Measurements from ENCODE around the gene MYO18B.

The MYO18B gene

DNA sequence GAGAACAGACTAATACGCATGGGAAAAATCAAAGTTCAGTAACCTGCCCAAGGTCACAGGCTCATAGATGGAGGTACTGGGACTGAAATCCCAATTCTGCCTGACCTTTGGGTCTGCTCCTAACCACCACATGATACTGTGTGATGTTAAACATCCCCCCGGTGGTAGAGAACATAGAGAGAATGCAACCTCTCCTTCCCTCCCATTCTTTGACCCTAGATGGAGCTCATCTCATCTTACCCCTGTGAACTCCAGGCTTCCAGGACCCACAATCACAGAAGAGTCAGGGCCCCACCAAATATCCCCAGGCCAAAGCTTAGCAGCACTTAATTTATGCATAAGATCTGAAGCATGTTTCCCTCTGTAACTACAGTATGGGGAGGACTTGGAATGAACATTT is 198.5 kb downstream of the MYO18B start:
- Mint-ChIP-seq H3K27me3 (peaks cover 14% of the 10 kb centered on the region), H3K4me1 (ENCODE audit: low read depth) (no peaks in the 10 kb centered on the region), H3K9me3 (peaks cover 4% of the 10 kb centered on the region), H3K36me3 (ENCODE audit: low read depth) (no peaks in the 10 kb centered on the region), H3K4me3 (no peak overlapping the region), H3K27ac (no peak overlapping the region)

DNA sequence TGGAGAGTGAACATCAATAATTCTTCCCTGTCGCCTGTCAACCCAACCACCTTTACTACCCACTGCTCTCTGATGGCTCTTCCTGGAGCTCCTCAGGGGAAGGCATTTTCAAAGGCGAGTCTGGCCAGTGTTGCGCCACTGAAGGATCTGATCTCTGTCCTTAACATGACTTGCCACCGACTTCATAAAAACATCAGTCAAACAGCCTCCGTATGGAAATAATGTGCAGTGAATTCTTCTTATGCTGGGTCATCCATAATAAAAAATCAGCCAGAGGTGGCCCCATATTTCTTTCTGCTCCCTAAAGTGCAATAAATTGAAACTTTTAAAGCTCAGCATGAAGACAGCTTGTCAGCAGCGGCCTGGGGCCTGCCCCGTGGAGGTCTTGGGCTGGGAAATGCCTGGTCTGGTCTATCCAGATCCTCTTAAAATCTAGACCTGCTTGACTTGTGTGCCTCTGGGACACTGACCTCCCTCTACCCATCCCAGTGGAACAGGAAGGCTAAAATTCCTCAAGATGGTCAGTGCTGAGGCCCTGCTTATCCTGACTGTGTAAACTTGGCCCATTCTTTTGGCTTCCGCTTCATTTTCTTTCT is 199.5 kb downstream of the MYO18B start:
- Mint-ChIP-seq H3K27me3 (peaks cover 10% of the 10 kb centered on the region), H3K36me3 (ENCODE audit: low read depth) (no peaks in the 10 kb centered on the region), H3K9me3 (no peaks in the 10 kb centered on the region), H3K27ac (no peak overlapping the region), H3K4me3 (no peak overlapping the region), H3K4me1 (ENCODE audit: low read depth) (no peaks in the 10 kb centered on the region)

DNA sequence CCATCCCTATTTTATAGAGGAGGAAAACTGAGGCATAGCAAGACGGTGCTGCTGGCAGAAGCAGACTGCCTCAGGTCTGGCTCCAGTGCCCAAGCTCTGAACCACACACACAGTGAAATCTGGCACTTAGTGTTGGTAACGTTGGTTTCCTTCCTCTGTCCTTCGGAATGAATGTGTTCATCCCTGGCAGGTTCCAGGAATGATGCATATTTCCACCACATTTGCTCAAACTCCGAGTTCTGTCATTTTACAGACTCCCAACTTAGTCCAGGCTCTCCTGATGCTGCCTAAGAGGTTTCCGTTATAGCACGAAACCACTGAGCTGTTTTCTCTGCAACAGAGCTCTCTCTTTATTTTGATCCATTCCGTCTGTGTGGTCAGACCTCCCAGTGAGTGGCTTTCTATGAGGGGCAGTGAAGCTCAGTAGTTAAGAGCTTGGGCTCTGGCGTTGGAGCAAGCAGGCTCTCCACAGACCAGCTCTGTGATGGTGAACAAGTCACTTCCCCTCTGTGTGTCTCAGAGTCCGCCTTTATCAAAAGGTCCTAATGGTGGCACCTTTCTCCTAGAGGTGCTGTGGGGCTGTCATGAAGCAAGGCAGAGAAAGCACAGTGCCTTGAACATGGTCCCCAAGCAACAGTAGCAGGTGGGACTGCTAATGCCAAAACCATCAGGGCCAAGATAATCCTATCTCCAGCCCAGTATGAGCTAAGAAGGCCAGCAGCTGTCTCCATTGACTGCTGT is 200.3 kb downstream of the MYO18B start:
- H3K27me3 Mint-ChIP-seq, result peaks cover 10% of the 10 kb centered on the region
- H3K4me3 Mint-ChIP-seq, result no peak overlapping the region
- no peak overlapping the region for H3K27ac Mint-ChIP-seq
- H3K9me3 Mint-ChIP-seq, result no peaks in the 10 kb centered on the region
- H3K36me3 Mint-ChIP-seq (ENCODE audit: low read depth), result no peaks in the 10 kb centered on the region
- no peaks in the 10 kb centered on the region for H3K4me1 Mint-ChIP-seq (ENCODE audit: low read depth)

DNA sequence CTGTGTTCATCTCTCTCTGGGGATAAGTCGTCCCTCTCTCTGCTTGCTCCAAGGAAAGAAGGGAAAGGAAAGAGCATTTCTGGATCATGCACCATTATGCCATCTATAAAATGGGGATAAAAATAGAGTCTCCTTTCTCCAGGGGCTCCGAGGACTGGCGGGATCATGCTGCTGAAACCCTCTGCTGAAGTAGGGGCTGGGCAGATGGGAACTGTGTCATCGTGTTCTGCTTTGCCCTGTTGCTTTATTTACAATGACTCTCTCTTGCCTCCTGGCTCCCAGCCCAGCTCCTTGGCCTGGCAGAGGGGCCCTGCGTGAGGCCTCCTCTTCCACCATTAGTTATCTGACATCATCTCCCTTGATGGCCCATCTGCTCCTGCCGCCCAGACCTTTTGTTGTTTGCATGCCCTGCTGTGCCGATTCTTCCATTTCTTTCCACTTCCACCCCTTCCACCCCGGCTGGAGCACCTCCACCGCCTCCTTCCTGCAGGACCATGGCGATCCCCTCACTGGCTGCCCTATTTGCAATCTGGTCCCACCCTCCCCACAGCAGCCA is 200.9 kb downstream of the MYO18B start:
- H3K36me3 Mint-ChIP-seq (ENCODE audit: low read depth), result no peaks in the 10 kb centered on the region
- H3K27ac Mint-ChIP-seq, result no peak overlapping the region
- no peaks in the 10 kb centered on the region for H3K4me1 Mint-ChIP-seq (ENCODE audit: low read depth)
- H3K9me3 Mint-ChIP-seq, result no peaks in the 10 kb centered on the region
- no peak overlapping the region for H3K4me3 Mint-ChIP-seq
- H3K27me3 Mint-ChIP-seq, result peaks cover 10% of the 10 kb centered on the region

DNA sequence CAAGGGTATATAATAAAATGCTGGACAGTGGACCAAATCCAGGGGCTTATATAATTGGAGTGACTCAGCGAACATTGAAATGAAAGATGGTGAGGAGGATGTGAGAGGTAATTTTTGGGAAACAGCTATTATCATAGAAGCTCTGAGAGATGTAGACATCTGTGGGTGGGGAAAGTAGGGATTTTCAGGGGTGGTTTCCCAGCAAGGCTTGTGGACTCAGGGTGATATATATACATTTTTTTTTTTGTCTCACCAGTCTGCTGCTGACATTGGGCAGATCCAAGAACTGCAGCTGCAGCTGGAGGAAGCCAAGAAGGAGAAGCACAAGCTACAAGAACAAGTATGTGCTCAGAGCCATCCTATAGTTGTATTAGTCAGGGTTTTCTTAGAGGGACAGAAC is 208.1 kb downstream of the MYO18B start:
- H3K4me1 Mint-ChIP-seq (ENCODE audit: low read depth), result no peaks in the 10 kb centered on the region
- peaks cover 8% of the 10 kb centered on the region for H3K27me3 Mint-ChIP-seq
- no peaks in the 10 kb centered on the region for H3K36me3 Mint-ChIP-seq (ENCODE audit: low read depth)
- H3K4me3 Mint-ChIP-seq, result no peak overlapping the region
- H3K9me3 Mint-ChIP-seq, result no peaks in the 10 kb centered on the region
- no peak overlapping the region for H3K27ac Mint-ChIP-seq

DNA sequence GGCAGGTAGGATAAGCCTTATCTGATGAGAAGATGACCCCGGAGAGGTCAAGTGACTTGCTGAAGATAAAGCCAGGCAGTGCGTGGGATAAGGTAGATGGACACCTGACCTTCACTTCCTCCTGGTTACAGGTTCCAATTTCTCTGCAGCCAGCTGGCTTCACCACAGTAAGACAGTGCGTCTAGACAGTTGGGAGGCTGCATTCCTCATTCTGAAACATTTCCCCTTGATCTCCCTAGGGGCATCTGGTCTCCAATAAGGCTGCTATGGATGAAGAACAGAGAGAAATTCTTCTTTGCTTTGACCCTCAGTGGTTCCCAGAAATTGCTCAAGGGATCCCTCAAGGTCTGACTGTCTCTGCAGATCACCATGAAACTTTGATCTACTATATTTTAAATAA is 211.3 kb downstream of the MYO18B start:
- Mint-ChIP-seq H3K36me3 (ENCODE audit: low read depth) (no peaks in the 10 kb centered on the region), H3K27me3 (peaks cover 8% of the 10 kb centered on the region), H3K9me3 (no peaks in the 10 kb centered on the region), H3K4me1 (ENCODE audit: low read depth) (no peaks in the 10 kb centered on the region), H3K27ac (no peak overlapping the region), H3K4me3 (no peak overlapping the region)

DNA sequence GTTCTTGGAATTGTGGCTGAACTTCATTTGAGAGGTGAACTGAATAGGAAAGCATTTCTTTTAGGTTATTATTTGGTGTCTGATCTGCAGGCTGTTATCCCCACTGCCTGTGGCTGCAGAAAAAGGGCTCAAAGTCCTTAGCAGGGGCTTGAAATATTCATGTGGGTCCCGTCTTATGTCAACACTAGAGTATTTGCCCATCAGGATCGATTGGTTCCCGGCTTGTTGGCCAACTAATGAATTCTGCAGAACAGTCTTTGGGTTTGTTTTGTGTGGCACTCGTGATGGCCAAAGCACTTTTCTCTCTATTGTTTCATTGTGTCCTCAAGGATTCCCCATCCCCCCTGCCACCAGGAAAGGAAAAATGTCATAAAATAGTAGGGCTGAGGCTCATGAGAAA is 211.9 kb downstream of the MYO18B start:
- no peaks in the 10 kb centered on the region for H3K36me3 Mint-ChIP-seq (ENCODE audit: low read depth)
- H3K4me3 Mint-ChIP-seq, result no peak overlapping the region
- no peaks in the 10 kb centered on the region for H3K4me1 Mint-ChIP-seq (ENCODE audit: low read depth)
- H3K9me3 Mint-ChIP-seq, result no peaks in the 10 kb centered on the region
- no peak overlapping the region for H3K27ac Mint-ChIP-seq
- H3K27me3 Mint-ChIP-seq, result peaks cover 5% of the 10 kb centered on the region

DNA sequence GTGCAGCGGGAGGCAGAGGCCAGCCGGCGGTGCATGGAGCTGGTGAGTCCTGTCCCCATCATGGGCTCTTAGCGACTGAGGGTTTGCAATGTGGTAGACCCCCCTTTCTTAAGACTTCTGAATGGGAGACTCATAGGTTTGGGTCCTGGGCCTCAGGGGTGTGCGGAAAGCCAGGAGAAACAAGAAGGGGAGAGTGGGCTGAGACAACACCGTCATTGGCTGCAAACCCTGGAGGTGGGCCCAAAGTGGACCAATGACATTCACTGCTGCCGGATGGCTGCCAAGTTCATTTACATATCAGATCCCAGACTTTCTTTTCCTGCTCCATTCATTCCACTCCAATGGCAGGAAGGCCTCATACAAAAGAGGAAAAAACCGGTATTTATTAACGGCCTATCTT is 213.3 kb downstream of the MYO18B start:
- H3K27me3 Mint-ChIP-seq, result no peaks in the 10 kb centered on the region
- H3K9me3 Mint-ChIP-seq, result no peaks in the 10 kb centered on the region
- no peak overlapping the region for H3K4me3 Mint-ChIP-seq
- H3K36me3 Mint-ChIP-seq (ENCODE audit: low read depth), result no peaks in the 10 kb centered on the region
- H3K27ac Mint-ChIP-seq, result no peak overlapping the region
- H3K4me1 Mint-ChIP-seq (ENCODE audit: low read depth), result no peaks in the 10 kb centered on the region

DNA sequence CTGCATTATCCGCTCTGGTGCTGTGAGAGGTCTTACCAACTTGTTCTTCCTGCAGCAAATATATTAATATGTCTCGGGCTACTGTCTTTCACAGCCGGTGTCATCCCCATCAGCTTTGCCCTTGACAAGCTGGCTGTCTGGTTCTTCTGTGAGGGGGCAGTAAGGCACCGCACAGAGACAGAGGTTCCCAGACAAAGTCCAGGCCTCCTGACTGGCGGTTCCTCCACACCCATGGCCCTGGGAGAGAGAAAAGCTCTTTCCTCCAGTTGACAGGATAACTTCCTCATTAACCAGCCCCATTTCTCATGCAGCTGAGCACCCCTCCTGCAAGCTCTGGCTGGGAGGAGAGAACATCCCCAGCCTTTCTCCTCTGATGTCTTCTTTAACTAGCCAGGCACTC is 214.8 kb downstream of the MYO18B start:
- H3K27ac Mint-ChIP-seq, result no peak overlapping the region
- no peaks in the 10 kb centered on the region for H3K4me1 Mint-ChIP-seq (ENCODE audit: low read depth)
- H3K36me3 Mint-ChIP-seq (ENCODE audit: low read depth), result no peaks in the 10 kb centered on the region
- H3K9me3 Mint-ChIP-seq, result no peaks in the 10 kb centered on the region
- H3K27me3 Mint-ChIP-seq, result no peaks in the 10 kb centered on the region
- no peak overlapping the region for H3K4me3 Mint-ChIP-seq

DNA sequence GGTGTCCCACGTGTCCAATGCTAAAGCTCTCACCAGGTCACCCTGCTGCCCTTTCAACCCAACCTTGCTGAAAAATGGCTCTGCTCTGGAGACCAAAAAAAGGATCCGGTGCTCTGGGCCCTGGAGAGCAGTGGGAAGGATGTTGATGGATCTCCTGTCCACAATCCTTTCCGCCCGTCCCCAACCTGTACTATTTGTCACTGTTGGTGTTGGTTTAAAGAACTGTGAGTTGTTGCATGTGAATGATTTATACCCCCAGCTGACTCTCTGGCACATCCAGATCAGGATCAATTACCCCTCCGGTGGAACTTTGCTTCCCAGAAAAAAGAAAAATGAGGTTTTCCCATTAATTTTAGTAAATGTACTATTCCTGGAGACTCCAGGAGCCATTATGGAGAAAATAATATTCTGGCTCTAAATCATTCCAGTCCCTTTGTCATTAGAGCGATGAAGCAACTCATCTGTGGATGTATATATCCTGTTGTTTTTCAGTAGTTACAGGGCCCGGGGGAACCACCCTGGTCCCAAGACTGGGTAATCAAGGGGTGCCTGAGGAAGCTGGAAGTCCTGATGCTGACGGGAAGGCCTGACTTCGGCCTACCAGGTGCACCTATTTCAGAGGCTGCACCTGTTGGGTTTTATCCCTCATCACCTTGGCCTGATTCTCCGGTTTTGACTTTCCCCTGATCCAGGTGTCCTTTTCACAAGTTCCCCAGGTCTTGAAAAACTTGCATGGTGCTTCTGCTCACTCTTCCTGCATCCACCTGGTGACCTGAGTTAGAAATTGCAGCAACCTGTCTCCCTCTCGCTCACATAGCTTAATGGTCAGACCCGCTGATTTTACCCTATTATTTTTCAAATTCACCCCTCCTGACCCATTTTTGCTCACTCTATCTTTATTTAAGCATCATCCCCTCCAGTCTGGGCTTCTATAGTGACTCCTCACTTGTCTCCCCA is 218.1 kb downstream of the MYO18B start:
- Mint-ChIP-seq H3K4me3 (no peak overlapping the region), H3K27me3 (peaks cover 5% of the 10 kb centered on the region), H3K27ac (no peak overlapping the region), H3K4me1 (ENCODE audit: low read depth) (no peaks in the 10 kb centered on the region), H3K36me3 (ENCODE audit: low read depth) (no peaks in the 10 kb centered on the region), H3K9me3 (peaks cover 16% of the 10 kb centered on the region)

DNA sequence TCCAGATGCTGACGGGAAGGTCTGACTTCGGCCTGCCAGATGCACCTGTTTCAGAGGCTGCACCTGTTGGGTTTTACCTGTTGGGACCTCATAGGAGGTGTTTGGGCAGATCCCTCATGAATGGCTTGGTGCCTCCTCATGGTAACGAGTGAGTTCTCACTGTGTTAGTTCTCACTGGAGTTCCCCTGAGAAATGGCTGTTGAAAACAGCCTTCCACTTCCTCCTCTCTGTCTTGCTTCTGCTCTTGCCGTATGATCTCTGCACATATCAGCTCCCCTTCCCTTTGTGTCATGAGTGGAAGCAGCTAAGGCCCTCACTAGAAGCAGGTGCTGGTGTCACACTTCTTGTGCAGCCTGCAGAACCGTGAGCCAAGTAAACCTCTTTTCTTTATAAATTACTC is 219.7 kb downstream of the MYO18B start:
- no peak overlapping the region for H3K27ac Mint-ChIP-seq
- peaks cover 9% of the 10 kb centered on the region for H3K4me1 Mint-ChIP-seq (ENCODE audit: low read depth)
- H3K4me3 Mint-ChIP-seq, result no peak overlapping the region
- H3K9me3 Mint-ChIP-seq, result peaks cover 16% of the 10 kb centered on the region
- H3K36me3 Mint-ChIP-seq (ENCODE audit: low read depth), result no peaks in the 10 kb centered on the region
- H3K27me3 Mint-ChIP-seq, result peaks cover 9% of the 10 kb centered on the region

DNA sequence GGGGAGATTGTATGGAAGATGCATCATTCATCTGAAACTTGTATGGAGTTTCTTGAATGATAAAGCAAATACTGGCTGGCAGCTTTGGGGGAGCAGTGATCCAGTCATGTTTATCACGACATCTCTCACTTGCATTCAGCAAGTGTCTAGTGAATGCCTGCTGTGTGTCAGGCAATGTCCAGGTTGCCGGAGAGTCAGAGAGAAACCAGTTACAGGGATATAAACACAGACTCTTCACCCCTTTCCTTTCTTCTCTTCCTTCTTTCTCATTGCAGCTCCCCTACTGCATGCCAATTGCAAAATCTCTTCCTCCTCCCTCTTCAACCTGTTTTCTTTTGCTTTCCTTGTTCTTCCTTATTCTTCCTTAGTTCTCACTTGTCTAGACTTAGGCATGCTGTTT is 220.7 kb downstream of the MYO18B start:
- Mint-ChIP-seq H3K9me3 (peaks cover 16% of the 10 kb centered on the region), H3K36me3 (ENCODE audit: low read depth) (no peaks in the 10 kb centered on the region), H3K4me1 (ENCODE audit: low read depth) (peaks cover 11% of the 10 kb centered on the region), H3K27me3 (peaks cover 9% of the 10 kb centered on the region), H3K4me3 (no peak overlapping the region), H3K27ac (no peak overlapping the region)

DNA sequence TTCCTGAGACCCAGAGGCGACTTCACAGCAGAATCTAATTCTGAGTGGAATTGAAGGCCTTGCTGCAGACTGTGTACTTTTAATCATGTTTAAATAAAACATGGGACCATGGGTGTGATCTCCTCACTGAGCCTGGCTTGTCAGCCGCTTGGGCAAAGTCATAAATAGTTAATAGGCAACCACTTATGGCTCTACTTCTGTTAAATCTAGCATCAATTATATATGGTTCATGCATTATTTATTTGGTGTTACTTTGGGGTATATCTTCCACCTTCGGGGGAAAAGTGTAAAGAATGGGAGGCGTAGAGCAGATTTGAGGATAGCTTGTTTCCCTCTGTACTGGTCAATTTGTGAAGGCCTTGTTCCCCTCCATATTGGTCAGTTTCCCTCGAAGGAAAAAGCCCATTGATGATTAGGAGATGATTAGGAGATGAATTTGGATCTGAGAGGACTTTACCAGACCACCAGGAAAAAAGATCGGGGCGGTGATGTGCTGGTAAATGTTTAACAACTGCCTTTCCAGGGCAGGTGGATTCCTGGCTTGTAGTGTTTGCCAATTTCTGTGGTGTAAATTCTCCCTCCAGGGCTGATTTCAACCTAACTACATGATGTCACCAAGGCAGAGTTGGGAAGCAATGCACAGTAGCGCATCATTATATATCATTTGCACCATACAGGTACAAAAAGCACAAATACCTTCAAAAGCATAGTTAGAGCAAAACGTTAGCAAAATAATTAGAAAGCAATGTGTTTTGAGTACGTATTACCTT is 223.2 kb downstream of the MYO18B start:
- no peak overlapping the region for H3K4me3 Mint-ChIP-seq
- no peak overlapping the region for H3K27ac Mint-ChIP-seq
- peaks cover 11% of the 10 kb centered on the region for H3K4me1 Mint-ChIP-seq (ENCODE audit: low read depth)
- peaks cover 16% of the 10 kb centered on the region for H3K9me3 Mint-ChIP-seq
- H3K27me3 Mint-ChIP-seq, result peaks cover 9% of the 10 kb centered on the region
- H3K36me3 Mint-ChIP-seq (ENCODE audit: low read depth), result no peaks in the 10 kb centered on the region

DNA sequence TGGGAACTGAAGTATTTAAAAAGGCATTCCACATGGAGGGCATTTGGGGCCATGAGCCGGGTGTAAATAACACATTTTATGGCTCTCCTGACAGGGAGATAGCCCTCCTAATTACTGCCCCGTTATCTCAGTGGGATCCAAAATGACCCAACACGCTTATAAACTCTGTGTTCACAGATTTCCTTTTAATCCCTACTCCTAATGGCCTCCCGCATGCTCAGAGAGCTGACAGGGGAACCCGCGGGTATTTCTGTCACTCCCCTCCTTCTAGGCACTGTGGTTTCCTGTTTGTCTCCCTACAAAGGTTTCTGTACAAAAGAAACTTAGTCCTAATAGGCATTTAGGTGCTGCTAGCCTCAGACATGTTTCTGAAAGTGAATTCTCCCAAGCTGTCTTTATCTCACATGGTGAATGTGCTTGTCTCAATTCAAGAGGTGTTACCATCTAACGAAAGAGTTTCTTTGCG is 224.5 kb downstream of the MYO18B start:
- H3K4me1 Mint-ChIP-seq (ENCODE audit: low read depth), result peaks cover 11% of the 10 kb centered on the region
- peaks cover 16% of the 10 kb centered on the region for H3K9me3 Mint-ChIP-seq
- H3K36me3 Mint-ChIP-seq (ENCODE audit: low read depth), result no peaks in the 10 kb centered on the region
- peaks cover 9% of the 10 kb centered on the region for H3K27me3 Mint-ChIP-seq
- no peak overlapping the region for H3K4me3 Mint-ChIP-seq
- H3K27ac Mint-ChIP-seq, result no peak overlapping the region
